NCI-H2171 treated with DMSO at 0.1 percent for 48 hours (cell line): Measurements from ENCODE around the gene RPUSD2.
A peak's percentile ranks its signal among the peaks of the same experiment; 100 is the strongest.
"Not testable (repeated sequence)": the region's sequence is repeated elsewhere in the genome, so short reads cannot be mapped to it uniquely, and the experiment has no call there.

Source experiments
- DNase-seq: peaks from one replicate; lab custom pipeline; 2025; lab: John Stamatoyannopoulos, UW

Gene RPUSD2

GRCh38 chr15:40565333-40566238 lies 3.5 kb upstream of the RPUSD2 start:
- DNase-seq, result no peak

- DNase-seq, result no peak
Measured at GRCh38 chr15:40567111-40567510, 2.0 kb upstream of the RPUSD2 start.

GRCh38 chr15:40575113-40575512 lies 6.0 kb downstream of the RPUSD2 start:
- no peak for DNase-seq

- DNase-seq, result not testable (repeated sequence)
Measured at GRCh38 chr15:40576914-40577313, 7.8 kb downstream of the RPUSD2 start.

- DNase-seq, result no peak
Measured at GRCh38 chr15:40578892-40579291, 9.8 kb downstream of the RPUSD2 start.

- DNase-seq, result not testable (repeated sequence)
Measured at GRCh38 chr15:40581796-40582195, 12.7 kb downstream of the RPUSD2 start.

- no peak for DNase-seq
Measured at GRCh38 chr15:40582726-40583246, 13.7 kb downstream of the RPUSD2 start.

GRCh38 chr15:40584191-40584590 lies 15.1 kb downstream of the RPUSD2 start:
- DNase-seq, result no peak

GRCh38 chr15:40590667-40591050 lies 21.6 kb downstream of the RPUSD2 start:
- no peak for DNase-seq

- DNase-seq, result no peak
Measured at GRCh38 chr15:40591389-40591788, 22.3 kb downstream of the RPUSD2 start.

GRCh38 chr15:40593165-40593564 lies 24.1 kb downstream of the RPUSD2 start:
- no peak for DNase-seq

GRCh38 chr15:40593588-40594428 lies 24.7 kb downstream of the RPUSD2 start, which contains the start of gene KNL1:
KNL1 (plus strand) TSS chr15:40594249; CDS start chr15:40602932, 8,683 bp downstream.
- DNase-seq, result peak; percentile 98

GRCh38 chr15:40594429-40594836 lies 25.3 kb downstream of the RPUSD2 start:
- DNase-seq, result peak; percentile 80

- no peak for DNase-seq
Measured at GRCh38 chr15:40595219-40595618, 26.1 kb downstream of the RPUSD2 start.

GRCh38 chr15:40595773-40596172 lies 26.7 kb downstream of the RPUSD2 start:
- no peak for DNase-seq

GRCh38 chr15:40597024-40597423 lies 27.9 kb downstream of the RPUSD2 start:
- DNase-seq, result no peak

GRCh38 chr15:40598126-40598525 lies 29.0 kb downstream of the RPUSD2 start:
- no peak for DNase-seq

GRCh38 chr15:40598672-40599071 lies 29.6 kb downstream of the RPUSD2 start:
- DNase-seq, result no peak

- DNase-seq, result no peak
Measured at GRCh38 chr15:40600956-40601355, 31.9 kb downstream of the RPUSD2 start.

- no peak for DNase-seq
Measured at GRCh38 chr15:40603935-40604334, 34.8 kb downstream of the RPUSD2 start.

GRCh38 chr15:40613080-40613479 lies 44.0 kb downstream of the RPUSD2 start:
- DNase-seq, result no peak

GRCh38 chr15:40618023-40618422 lies 48.9 kb downstream of the RPUSD2 start:
- no peak for DNase-seq

- DNase-seq, result no peak
Measured at GRCh38 chr15:40618906-40619305, 49.8 kb downstream of the RPUSD2 start.
